Astrocyte of the cerebellum (primary cell): Measurements from ENCODE around the gene MEDAG.
"Not testable (repeated sequence)": the region's sequence is repeated elsewhere in the genome, so short reads cannot be mapped to it uniquely, and the experiment has no call there.

Experiments
- DNase-seq: peaks from one replicate; pipeline ENCODE4 v3.0.0-alpha.2; 2011; ENCODE audit warnings: low read depth
- H3K4me3 ChIP-seq: 2 replicates; pipeline ENCODE4 v1.5.1; 2011; ENCODE audit warnings: mild to moderate bottlenecking, low read depth, low read length, moderate library complexity
- in situ Hi-C: cut with HindIII; loops from 2 replicates; pipeline ENCODE4 v1.10.0; 2017; ENCODE audit warnings: low sequenced_read_pairs
- TF ChIP-seq, protein P1 (sequence below): IDR thresholded peaks from 2 replicates; pipeline ENCODE4 v1.5.1; 2012; ENCODE audit warnings: low read length, low read depth, moderate library complexity, mild to moderate bottlenecking; ENCODE audit errors: missing control alignments

The MEDAG gene

DNA sequence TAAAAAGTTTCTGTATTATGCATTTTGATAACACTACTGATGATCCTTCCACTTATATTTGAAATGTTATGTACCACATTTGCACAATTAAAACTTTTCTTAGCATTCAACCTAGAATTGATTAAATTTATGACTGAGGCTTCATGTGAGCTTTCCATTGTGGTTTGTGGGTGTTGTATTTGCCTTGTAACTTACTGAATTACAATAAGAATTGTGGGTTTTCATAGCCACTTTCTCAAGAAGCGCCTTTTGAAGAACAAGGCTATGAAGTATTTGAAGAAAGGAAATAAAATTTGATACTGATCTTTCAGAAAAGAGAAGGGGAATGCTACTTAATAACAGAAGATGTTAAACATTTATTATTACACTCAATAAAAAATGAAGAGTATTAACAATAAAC lies 19.4 kb downstream of the MEDAG start:
- TF ChIP-seq, protein P1, sequence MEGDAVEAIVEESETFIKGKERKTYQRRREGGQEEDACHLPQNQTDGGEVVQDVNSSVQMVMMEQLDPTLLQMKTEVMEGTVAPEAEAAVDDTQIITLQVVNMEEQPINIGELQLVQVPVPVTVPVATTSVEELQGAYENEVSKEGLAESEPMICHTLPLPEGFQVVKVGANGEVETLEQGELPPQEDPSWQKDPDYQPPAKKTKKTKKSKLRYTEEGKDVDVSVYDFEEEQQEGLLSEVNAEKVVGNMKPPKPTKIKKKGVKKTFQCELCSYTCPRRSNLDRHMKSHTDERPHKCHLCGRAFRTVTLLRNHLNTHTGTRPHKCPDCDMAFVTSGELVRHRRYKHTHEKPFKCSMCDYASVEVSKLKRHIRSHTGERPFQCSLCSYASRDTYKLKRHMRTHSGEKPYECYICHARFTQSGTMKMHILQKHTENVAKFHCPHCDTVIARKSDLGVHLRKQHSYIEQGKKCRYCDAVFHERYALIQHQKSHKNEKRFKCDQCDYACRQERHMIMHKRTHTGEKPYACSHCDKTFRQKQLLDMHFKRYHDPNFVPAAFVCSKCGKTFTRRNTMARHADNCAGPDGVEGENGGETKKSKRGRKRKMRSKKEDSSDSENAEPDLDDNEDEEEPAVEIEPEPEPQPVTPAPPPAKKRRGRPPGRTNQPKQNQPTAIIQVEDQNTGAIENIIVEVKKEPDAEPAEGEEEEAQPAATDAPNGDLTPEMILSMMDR = no peak
- in situ Hi-C loops = loop anchor here (5.0 kb wide), 1 partner anchor 48 kb away; no protein-coding TSS in a partner anchor
- no peak overlapping the region for H3K4me3 ChIP-seq
- no peak for DNase-seq

DNA sequence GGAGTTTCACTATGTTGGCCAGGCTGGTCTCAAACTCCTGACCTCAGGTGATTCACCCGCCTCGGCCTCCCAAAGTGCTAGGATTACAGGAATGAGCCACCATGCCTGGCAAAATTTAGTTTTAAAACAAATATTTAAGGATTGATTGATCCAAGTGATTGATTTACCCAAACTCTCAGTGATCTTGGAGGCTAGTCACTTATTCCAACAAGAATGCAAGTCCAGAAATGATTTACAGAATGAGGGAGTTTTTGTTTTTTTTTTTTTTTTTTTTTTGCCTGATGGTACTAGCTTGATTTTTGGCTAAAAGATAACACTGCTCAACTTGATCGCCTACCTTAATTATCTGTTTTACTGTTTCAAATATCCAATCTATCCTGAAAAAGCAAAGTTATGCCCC lies 20.7 kb downstream of the MEDAG start:
- DNase-seq = no peak
- TF ChIP-seq, protein P1 = no peak
- in situ Hi-C loops = loop anchor here (5.0 kb wide), 1 partner anchor 49 kb away; no protein-coding TSS in a partner anchor
- H3K4me3 ChIP-seq = no peak overlapping the region

DNA sequence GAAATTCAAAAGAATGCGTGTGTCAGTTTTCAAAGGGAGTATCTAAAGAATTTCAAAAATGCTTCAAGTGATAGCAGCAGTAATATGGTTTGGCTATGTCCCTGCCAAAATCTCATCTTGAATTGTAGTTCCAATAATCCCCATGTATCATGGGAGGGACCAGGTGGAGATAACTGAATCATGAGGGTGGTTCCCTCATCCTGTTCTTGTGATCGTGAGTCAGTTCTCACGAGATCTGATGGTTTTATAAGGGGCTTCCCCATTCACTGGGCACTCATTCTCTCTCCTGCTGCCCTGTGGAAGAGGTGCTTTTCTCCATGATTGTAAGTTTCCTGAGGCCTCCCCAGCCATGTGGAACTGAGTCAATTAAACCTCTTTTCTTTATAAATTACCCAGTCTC lies 21.1 kb downstream of the MEDAG start:
- in situ Hi-C loops = loop anchor here (5.0 kb wide), 1 partner anchor 50 kb away; no protein-coding TSS in a partner anchor

DNA sequence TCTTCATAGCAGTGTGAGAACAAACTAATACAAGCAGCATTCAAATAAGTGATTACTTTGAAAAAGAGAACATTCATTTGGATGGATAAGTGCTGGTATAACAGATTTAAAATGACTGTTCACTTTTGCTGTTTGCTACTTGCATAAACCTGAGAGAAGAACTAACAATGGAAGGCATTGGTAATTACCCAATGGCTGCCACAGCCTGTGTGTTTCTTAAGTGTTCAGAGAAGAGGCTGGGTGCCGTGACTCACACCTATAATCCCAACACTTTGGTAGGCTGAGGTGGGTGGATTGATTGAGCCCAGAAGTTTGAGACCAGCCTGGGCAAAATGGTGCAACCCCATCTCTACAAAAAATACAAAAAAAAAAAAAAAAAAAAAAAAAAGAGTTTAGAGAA lies 21.5 kb downstream of the MEDAG start:
- DNase-seq = no peak
- in situ Hi-C loops = loop anchor here (5.0 kb wide), 1 partner anchor 50 kb away; no protein-coding TSS in a partner anchor
- TF ChIP-seq, protein P1 = no peak
- H3K4me3 ChIP-seq = no peak overlapping the region

More for the DNA sequence above, 21.1 kb downstream of the MEDAG start:
- not testable (repeated sequence) for H3K4me3 ChIP-seq
- peak; percentile 5 for DNase-seq

DNA sequence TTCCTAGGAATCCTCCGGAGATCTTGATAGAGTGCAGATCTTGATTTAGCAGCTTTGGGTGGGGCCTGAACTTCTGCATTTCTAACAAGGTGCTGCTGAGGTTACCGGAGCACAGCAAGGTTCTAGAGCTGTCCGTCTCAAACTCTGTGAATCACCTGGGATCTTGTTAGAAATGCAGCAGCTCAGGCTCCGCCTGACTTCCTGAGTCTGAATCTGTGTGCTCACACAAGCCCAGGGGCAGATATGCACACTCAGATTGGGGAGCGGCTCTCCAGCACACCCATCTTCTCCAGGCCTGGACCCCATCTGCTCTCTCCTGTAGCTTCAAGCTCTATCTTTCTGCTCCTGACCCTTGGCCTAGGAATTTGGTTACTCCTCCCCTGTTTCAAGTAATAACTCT lies 22.9 kb downstream of the MEDAG start:
- no peak for DNase-seq
- no peak overlapping the region for H3K4me3 ChIP-seq
- TF ChIP-seq, protein P1 = no peak
- in situ Hi-C loops = loop anchor here (5.0 kb wide), 1 partner anchor 52 kb away; no protein-coding TSS in a partner anchor

DNA sequence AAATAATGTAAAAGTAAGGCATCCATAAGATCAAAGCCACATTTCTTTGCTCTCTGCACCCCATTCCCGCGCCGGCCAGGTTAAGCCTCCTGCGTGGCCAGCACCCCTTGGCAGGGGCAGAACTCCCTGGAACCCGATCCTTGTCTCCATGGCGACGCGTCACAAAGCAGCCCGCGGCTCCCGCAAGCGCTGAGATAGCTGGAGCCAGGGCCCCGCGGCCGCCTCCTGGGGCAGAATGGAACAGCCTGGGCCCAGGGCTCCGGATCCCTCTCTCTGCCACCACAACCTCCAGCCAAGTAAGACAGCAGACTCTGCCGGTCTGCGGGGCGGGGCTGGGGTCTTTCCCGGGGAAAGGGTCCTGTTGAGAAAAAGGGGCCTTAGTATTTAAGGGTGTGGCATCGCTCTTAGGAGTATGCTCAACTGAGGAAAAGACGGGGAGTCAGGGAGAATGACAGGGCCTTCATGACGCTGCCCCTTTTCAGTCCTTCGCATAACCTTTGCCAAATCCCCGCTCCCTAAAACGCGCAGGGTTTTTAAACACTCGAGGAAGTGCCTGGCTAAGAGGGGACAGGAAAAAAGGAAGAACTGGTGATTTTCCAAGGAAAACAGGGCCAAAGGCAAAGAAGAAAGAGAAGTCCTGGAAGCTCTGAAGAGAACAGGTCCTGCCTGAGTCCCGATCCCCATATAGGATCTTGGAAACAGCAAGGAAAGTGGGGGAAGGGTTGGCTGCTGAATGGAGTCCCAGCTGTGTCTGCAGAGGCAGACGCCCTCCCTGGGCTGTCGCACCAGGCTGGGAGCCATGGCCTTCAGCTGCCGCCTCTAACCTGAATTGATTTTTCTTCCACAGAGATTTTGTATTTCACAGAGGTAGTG lies 26.6 kb downstream of the MEDAG start, which contains the start of gene TEX26:
Gene TEX26, plus strand, starts transcription at position 176 of the 873 bp plus-strand sequence. Its CDS starts 60 bp downstream, at position 236.
- TF ChIP-seq, protein P1 = peak; percentile 38
- H3K4me3 ChIP-seq = peak within 1 kb of the TSS; percentile 9
- no peak for DNase-seq
- in situ Hi-C loops = loop anchor here (5.0 kb wide), 1 partner anchor 35 kb away; no protein-coding TSS in a partner anchor

DNA sequence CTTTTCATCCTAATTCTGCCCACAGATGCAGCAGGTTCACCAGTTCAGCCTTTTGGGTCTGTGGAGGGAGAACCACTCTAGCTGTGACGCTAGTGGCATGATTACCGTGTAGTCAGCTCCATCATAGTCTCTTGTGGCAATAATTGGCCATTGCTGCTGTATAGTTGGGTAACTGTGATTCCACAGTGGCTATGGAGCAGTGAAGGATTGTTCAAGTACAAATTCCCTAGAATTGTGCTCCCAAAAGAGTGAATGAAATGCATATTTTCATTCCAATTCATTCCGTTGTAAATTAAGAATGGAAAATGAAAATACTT lies 27.2 kb downstream of the MEDAG start:
- no peak for DNase-seq
- no peak overlapping the region for H3K4me3 ChIP-seq
- TF ChIP-seq, protein P1 = no peak
- in situ Hi-C loops = loop anchor here (5.0 kb wide), 1 partner anchor 36 kb away; no protein-coding TSS in a partner anchor
